LNCaP clone FGC (cell line): ENCODE data around the gene HKDC1.

Experiments used
- DNase-seq: peaks from one replicate; pipeline ENCODE4 v3.0.0-alpha.2; 2011; ENCODE audit warnings: low read depth
- H3K4me3 ChIP-seq: 2 replicates; pipeline ENCODE4 v1.5.1; 2011; ENCODE audit warnings: mild to moderate bottlenecking, low read depth, low read length, control low read depth
- CTCF ChIP-seq: IDR thresholded peaks from 2 replicates; pipeline ENCODE4 v1.5.1; 2012; ENCODE audit warnings: mild to moderate bottlenecking; ENCODE audit not compliant: control insufficient read depth, insufficient read depth; ENCODE audit errors: extremely low read depth

HKDC1 gene

GRCh38 chr10:69216577-69217118, 3.5 kb upstream of the HKDC1 start:
- no peak overlapping the region for H3K4me3 ChIP-seq
- TF ChIP-seq CTCF, result no peak
- no peak for DNase-seq

- no peak for TF ChIP-seq CTCF
- DNase-seq, result no peak
- no peak overlapping the region for H3K4me3 ChIP-seq
These were observed 2.9 kb upstream of the HKDC1 start for GRCh38 chr10:69217119-69217754.

- H3K4me3 ChIP-seq, result no peak overlapping the region
- TF ChIP-seq CTCF, result no peak
- no peak for DNase-seq
These were observed 1.3 kb upstream of the HKDC1 start for GRCh38 chr10:69218831-69219230.

- DNase-seq, result no peak
- H3K4me3 ChIP-seq, result no peak overlapping the region
- no peak for TF ChIP-seq CTCF
These were observed 375 bp downstream of the HKDC1 start for GRCh38 chr10:69220507-69220906.

- TF ChIP-seq CTCF, result peak; percentile 46
- no peak for DNase-seq
- no peak overlapping the region for H3K4me3 ChIP-seq
These were observed 2.3 kb downstream of the HKDC1 start for GRCh38 chr10:69222157-69223027.

GRCh38 chr10:69223028-69223342, 2.9 kb downstream of the HKDC1 start:
- no peak overlapping the region for H3K4me3 ChIP-seq
- DNase-seq, result no peak
- TF ChIP-seq CTCF, result no peak
